K562 (cell line): Measurements from ENCODE around the gene MEF2C. TPM values are rescaled to one million over a fixed set of nuclear protein-coding genes. Genes with fewer than 3 reads are reported as not detected.

Experiments used
- ATAC-seq: fragments of 200-7000 bp; cut with Tn5 transposase; 3 replicates; pipeline ENCODE4 v1.9.1; 2020; ENCODE audit warnings: moderate library complexity
- BruUV-seq: library from RNA; stranded (reverse); fragments of 400-500 nt; replicated peaks from 2 replicates; lab custom pipeline; 2021; lab: Mats Ljungman, UMichigan
- CTCF ChIA-PET: fragments of 300-600 bp; formaldehyde crosslinking; extraction: SDS; loops from one replicate; lab custom pipeline; 2021; ENCODE audit warnings: low intra/inter-chr PET ratio; lab: Yijun Ruan, JAX
- POLR2A ChIA-PET: fragments of 300-600, 350-650 bp; sonication (Branson Sonifier 250); formaldehyde crosslinking; extraction: SDS; loops from one replicate; lab custom pipeline; 2021; ENCODE audit warnings: antibody characterized with exemption, inconsistent platforms; lab: Yijun Ruan, JAX
- DNase-seq, 4 experiments: peaks; one replicate each; pipeline versions ENCODE4 v3.0.0 to v3.0.0-alpha.2; 2011 to 2018; ENCODE audit warnings: low spot score in 3 of 4, mixed read lengths in 3 of 4; ENCODE audit errors: extremely low read depth in 1 of 4
- FAIRE-seq: peaks from 2 replicates; lab custom pipeline; 2011; peaks lifted over from hg19 to GRCh38; lab: Jason Lieb, UNC
- H2AFZ ChIP-seq: 2 replicates; pipeline ENCODE4 v1.6.0; 2011; ENCODE audit warnings: low read depth, low read length, control low read depth, inconsistent platforms
- H3K27ac ChIP-seq: fragments of 200-600 bp; 3 replicates; pipeline ENCODE4 v1.8.0; 2011; ENCODE audit warnings: low read depth, mild to moderate bottlenecking, control low read depth, inconsistent platforms, low read length, moderate library complexity, mixed read lengths; ENCODE audit errors: extremely low read depth
- H3K27me3 ChIP-seq, 2 experiments: fragments of 300-600 bp in 1 of 2; 2 replicates in 1 of 2; 3 replicates in 1 of 2; pipeline versions ENCODE4 v1.6.0 to v1.8.0; 2011; ENCODE audit warnings: inconsistent platforms in 2 of 2, low read length in 2 of 2, mild to moderate bottlenecking in 1 of 2, mixed read lengths in 1 of 2, moderate library complexity in 1 of 2; ENCODE audit not compliant: control insufficient read depth in 2 of 2, insufficient read depth in 2 of 2
- H3K36me3 ChIP-seq: fragments of 300-600 bp; 3 replicates; pipeline ENCODE4 v1.8.0; 2011; ENCODE audit warnings: mild to moderate bottlenecking, low read length, inconsistent platforms; ENCODE audit not compliant: control insufficient read depth, insufficient read depth
- H3K4me1 ChIP-seq, 2 experiments: fragments of 200-600 bp in 1 of 2; replicated peaks in 1 of 2; 2 replicates in 1 of 2; 3 replicates in 1 of 2; pipeline versions ENCODE4 v1.5.1 to v1.8.0; 2011; ENCODE audit warnings: inconsistent platforms in 2 of 2, low read length in 2 of 2, mild to moderate bottlenecking in 1 of 2, mixed read lengths in 1 of 2, moderate library complexity in 1 of 2; ENCODE audit not compliant: control insufficient read depth in 2 of 2, insufficient read depth in 2 of 2
- H3K4me2 ChIP-seq: 2 replicates; pipeline ENCODE4 v1.6.1; 2011; ENCODE audit warnings: low read length, control low read depth, inconsistent platforms, mixed read lengths; ENCODE audit not compliant: insufficient read depth
- H3K4me3 ChIP-seq: fragments of 200-600 bp; sonication (generic), shearing (Covaris generic); 2 replicates; pipeline ENCODE4 v1.5.1; 2016; ENCODE audit warnings: control low read depth, inconsistent platforms
- H3K79me2 ChIP-seq: fragments of 200-600 bp; 3 replicates; pipeline ENCODE4 v1.8.0; 2011; ENCODE audit warnings: low read length, inconsistent platforms; ENCODE audit not compliant: control insufficient read depth, insufficient read depth
- H3K9ac ChIP-seq, 2 experiments: 2 replicates each; pipeline versions ENCODE4 v1.6.0 to v1.6.1; 2011; ENCODE audit warnings: low read depth in 2 of 2, low read length in 2 of 2, control low read depth in 1 of 2, inconsistent platforms in 1 of 2, mild to moderate bottlenecking in 1 of 2, mixed read lengths in 1 of 2; ENCODE audit not compliant: insufficient read depth in 1 of 2
- H3K9me1 ChIP-seq: one replicate; pipeline ENCODE4 v1.6.0; 2011; ENCODE audit warnings: inconsistent platforms, mild to moderate bottlenecking, low read length, moderate library complexity; ENCODE audit not compliant: control insufficient read depth, insufficient read depth
- H3K9me3 ChIP-seq: replicated peaks from 2 replicates; pipeline ENCODE4 v1.5.1; 2011; ENCODE audit warnings: low read depth, low read length, inconsistent platforms; ENCODE audit not compliant: control insufficient read depth, insufficient read depth
- H4K20me1 ChIP-seq: replicated peaks from 2 replicates; pipeline ENCODE4 v1.6.1; 2011; ENCODE audit warnings: low read length, inconsistent platforms, mixed read lengths; ENCODE audit not compliant: control insufficient read depth, insufficient read depth
- CBFA2T2 ChIP-seq: fragments of 450-650 bp; conservative IDR thresholded peaks from 2 replicates; pipeline ENCODE4 v1.6.1; 2017; ENCODE audit warnings: mild to moderate bottlenecking
- EGR1 ChIP-seq: fragments of 450-650 bp; conservative IDR thresholded peaks from 2 replicates; pipeline ENCODE4 v1.6.1; 2017; ENCODE audit warnings: mild to moderate bottlenecking
- NFRKB ChIP-seq: fragments of 450-650 bp; IDR thresholded peaks from 2 replicates; pipeline ENCODE4 v1.6.1; 2016; ENCODE audit warnings: low read depth
- PRMT5 ChIP-seq: sonication (generic); formaldehyde crosslinking; IDR thresholded peaks from 2 replicates; pipeline ENCODE4 v1.5.0; 2020; ENCODE audit warnings: missing genetic modification reagents
- PYGO2 ChIP-seq: fragments of 450-650 bp; IDR thresholded peaks from 2 replicates; pipeline ENCODE4 v1.6.1; 2016; ENCODE audit warnings: mild to moderate bottlenecking, missing genetic modification characterization, moderate library complexity, missing compliant biosample characterization
- RBFOX2 ChIP-seq: fragments of 200-400 bp; formaldehyde crosslinking; IDR thresholded peaks from 2 replicates; pipeline ENCODE4 v1.6.1; 2017; ENCODE audit warnings: low read depth, mild to moderate bottlenecking, low read length, moderate library complexity
- SMARCC2 ChIP-seq: fragments of 450-650 bp; IDR thresholded peaks from 2 replicates; pipeline ENCODE4 v1.6.1; 2017; ENCODE audit warnings: antibody characterized with exemption, moderate library complexity, mild to moderate bottlenecking, low read depth
- SP1 ChIP-seq: sonication (generic); formaldehyde crosslinking; IDR thresholded peaks from 2 replicates; pipeline ENCODE4 v1.8.1; 2022; ENCODE audit warnings: mild to moderate bottlenecking, missing genetic modification reagents
- STAT5A ChIP-seq: IDR thresholded peaks from 2 replicates; pipeline ENCODE4 v1.6.1; 2012; ENCODE audit warnings: low read length, inconsistent platforms, borderline replicate concordance
- TARDBP ChIP-seq: fragments of 450-650 bp; IDR thresholded peaks from 2 replicates; pipeline ENCODE4 v1.6.1; 2016
- ZEB2 ChIP-seq: fragments of 450-650 bp; IDR thresholded peaks from 2 replicates; pipeline ENCODE4 v1.6.1; 2016
- ZNF444 ChIP-seq: fragments of 250-450 bp; sonication (Bioruptor Pico); IDR thresholded peaks from 2 replicates; pipeline ENCODE4 v1.4.0; 2020; ENCODE audit warnings: mild to moderate bottlenecking, moderate library complexity
- ZNF445 ChIP-seq: fragments of 250-450 bp; sonication (Bioruptor Pico); IDR thresholded peaks from 2 replicates; pipeline ENCODE4 v1.4.0; 2020; ENCODE audit warnings: low read depth, mild to moderate bottlenecking, moderate library complexity
- WGBS: fragments of 100-300 bp; shearing (Covaris generic); methylation state at CpG from one replicate; pipeline ENCODE4 v1.1.6; 2016; ENCODE audit warnings: low coverage, mixed read lengths; ENCODE audit not compliant: insufficient coverage; ENCODE audit errors: missing lambda C conversion rate; 5-methylcytosine and 5-hydroxymethylcytosine counted together
- in situ Hi-C: fragments of 300-500 bp; cut with MboI; formaldehyde crosslinking; loops from 4 replicates; pipeline ENCODE4 v1.15.0; 2018; ENCODE audit warnings: inconsistent platforms, mixed read lengths
- intact Hi-C: fragments of 100-400 bp; cut with micrococcal nuclease; formaldehyde crosslinking; loops from 2 replicates; pipeline ENCODE4 v1.14.2; 2022
- polyA plus RNA-seq, 8 experiments: library from polyadenylated mRNA; depleted of rRNA in 4 of 8; stranded (reverse) in 5 of 8; unstranded in 3 of 8; fragments of >200 nt; fragmentation: Nextera tagmentation in 2 of 8; fragmentation: Illumina TruSeq in 1 of 8; extraction: Ambion mirVana in 2 of 8; extraction: Trizol in 1 of 8; gene quantifications; 2 replicates each; pipeline versions ENCODE4 v1.2.1 to v1.2.3, GENCODE V29; 2011 to 2014; ENCODE audit warnings: inconsistent platforms in 1 of 8, missing spikeins in 1 of 8
- total RNA-seq, 7 experiments: library from RNA; depleted of rRNA in 6 of 7; stranded (reverse); fragments of >200 nt in 6 of 7; fragmentation: Illumina TruSeq in 2 of 7; extraction: Trizol in 2 of 7; gene quantifications; 2 replicates each; pipeline versions ENCODE4 v1.2.1 to v1.2.3, GENCODE V29; 2011 to 2021; ENCODE audit warnings: low replicate concordance in 1 of 7
- TF ChIP-seq, protein P1 (sequence below): sonication (generic); formaldehyde crosslinking; IDR thresholded peaks from 2 replicates; pipeline ENCODE4 v1.8.0; 2022; ENCODE audit warnings: mild to moderate bottlenecking, missing genetic modification reagents
- TF ChIP-seq, protein P2 (sequence below): fragments of 450-650 bp; IDR thresholded peaks from 2 replicates; pipeline ENCODE4 v1.6.1; 2014; ENCODE audit warnings: low read depth, mild to moderate bottlenecking, moderate library complexity, borderline replicate concordance
- TF ChIP-seq, protein P3 (sequence below): sonication (generic); formaldehyde crosslinking; IDR thresholded peaks from 2 replicates; pipeline ENCODE4 v1.8.0; 2022; ENCODE audit warnings: mild to moderate bottlenecking, missing genetic modification reagents
- TF ChIP-seq, protein P4 (sequence below): fragments of 450-650 bp; formaldehyde crosslinking; IDR thresholded peaks from 2 replicates; pipeline ENCODE4 v1.4.0; 2020; ENCODE audit warnings: mild to moderate bottlenecking, moderate library complexity

Gene MEF2C
- total and polyA plus RNA-seq, 9 of the 15 experiments (the other 6 are each of a cell fraction or from before 2014, with no cell fraction given), result 25.1 to 67.8 (median 58.3) TPM

DNA sequence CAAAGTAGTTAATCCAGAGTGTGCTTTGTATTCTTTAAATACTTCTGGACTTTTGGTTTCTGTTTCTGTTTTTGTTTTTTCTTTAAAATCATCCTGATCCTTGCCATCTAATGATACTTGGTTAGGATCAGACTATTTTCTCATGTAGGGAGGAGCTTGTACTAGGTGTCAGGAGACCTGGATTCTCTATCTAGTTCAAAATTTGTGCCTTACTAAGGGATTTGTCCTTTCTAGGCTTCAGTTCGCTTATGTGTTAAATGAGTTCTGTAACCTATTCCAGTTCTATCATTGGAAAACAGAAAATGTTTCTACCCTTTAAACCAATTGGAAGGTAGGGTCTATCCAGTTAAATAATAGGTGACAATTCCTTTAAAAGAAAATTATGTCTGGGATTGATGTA is 3.3 kb upstream of the MEF2C start:
- H3K9me1 ChIP-seq, result no peaks in the 10 kb centered on the region
- no peak overlapping the region for H3K4me3 ChIP-seq
- no peak for ATAC-seq
- H3K27ac ChIP-seq, result no peak overlapping the region
- H3K27me3 ChIP-seq, result no peaks in the 10 kb centered on the region
- BruUV-seq, result no TSS peak
- WGBS, result 36% methylated on average over 1 of the region's 1 CpG
- in situ Hi-C loops (no loop called here), intact Hi-C loops (loop anchor here (10.0 kb wide), 1 partner anchor 159 kb away; no protein-coding TSS in a partner anchor)
- no peak for FAIRE-seq
- no peak overlapping the region for H3K9ac ChIP-seq
- no peaks in the 10 kb centered on the region for H3K36me3 ChIP-seq
- peak overlapping the region; percentile 26; the same call in 1 of the 2 replicates for H2AFZ ChIP-seq
- H3K79me2 ChIP-seq, result peaks cover 37% of the 10 kb centered on the region
- H3K4me1 ChIP-seq, result peaks cover 3 to 8% of the 10 kb centered on the region in 2 experiments; a peak in 4 of 5 replicates
- ChIA-PET POLR2A (no interaction called here), CTCF (no interaction called here)
- H3K9me3 ChIP-seq, result no peaks in the 10 kb centered on the region
- H3K4me2 ChIP-seq, result no peak overlapping the region
- TF ChIP-seq ZNF444 (no peak), ZEB2 (no peak), SMARCC2 (no peak), EGR1 (no peak), TARDBP (no peak), PRMT5 (CRISPR knock-in tag) (no peak), SP1 (CRISPR knock-in tag) (no peak), ZNF445 (CRISPR knock-in tag) (no peak), STAT5A (no peak), PYGO2 (tag) (no peak), NFRKB (no peak), CBFA2T2 (no peak), RBFOX2 (no peak)
- TF ChIP-seq, protein P1, sequence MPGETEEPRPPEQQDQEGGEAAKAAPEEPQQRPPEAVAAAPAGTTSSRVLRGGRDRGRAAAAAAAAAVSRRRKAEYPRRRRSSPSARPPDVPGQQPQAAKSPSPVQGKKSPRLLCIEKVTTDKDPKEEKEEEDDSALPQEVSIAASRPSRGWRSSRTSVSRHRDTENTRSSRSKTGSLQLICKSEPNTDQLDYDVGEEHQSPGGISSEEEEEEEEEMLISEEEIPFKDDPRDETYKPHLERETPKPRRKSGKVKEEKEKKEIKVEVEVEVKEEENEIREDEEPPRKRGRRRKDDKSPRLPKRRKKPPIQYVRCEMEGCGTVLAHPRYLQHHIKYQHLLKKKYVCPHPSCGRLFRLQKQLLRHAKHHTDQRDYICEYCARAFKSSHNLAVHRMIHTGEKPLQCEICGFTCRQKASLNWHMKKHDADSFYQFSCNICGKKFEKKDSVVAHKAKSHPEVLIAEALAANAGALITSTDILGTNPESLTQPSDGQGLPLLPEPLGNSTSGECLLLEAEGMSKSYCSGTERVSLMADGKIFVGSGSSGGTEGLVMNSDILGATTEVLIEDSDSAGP (CRISPR knock-in tag), result no peak
- TF ChIP-seq, protein P2, sequence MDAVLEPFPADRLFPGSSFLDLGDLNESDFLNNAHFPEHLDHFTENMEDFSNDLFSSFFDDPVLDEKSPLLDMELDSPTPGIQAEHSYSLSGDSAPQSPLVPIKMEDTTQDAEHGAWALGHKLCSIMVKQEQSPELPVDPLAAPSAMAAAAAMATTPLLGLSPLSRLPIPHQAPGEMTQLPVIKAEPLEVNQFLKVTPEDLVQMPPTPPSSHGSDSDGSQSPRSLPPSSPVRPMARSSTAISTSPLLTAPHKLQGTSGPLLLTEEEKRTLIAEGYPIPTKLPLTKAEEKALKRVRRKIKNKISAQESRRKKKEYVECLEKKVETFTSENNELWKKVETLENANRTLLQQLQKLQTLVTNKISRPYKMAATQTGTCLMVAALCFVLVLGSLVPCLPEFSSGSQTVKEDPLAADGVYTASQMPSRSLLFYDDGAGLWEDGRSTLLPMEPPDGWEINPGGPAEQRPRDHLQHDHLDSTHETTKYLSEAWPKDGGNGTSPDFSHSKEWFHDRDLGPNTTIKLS, result no peak
- TF ChIP-seq, protein P3, sequence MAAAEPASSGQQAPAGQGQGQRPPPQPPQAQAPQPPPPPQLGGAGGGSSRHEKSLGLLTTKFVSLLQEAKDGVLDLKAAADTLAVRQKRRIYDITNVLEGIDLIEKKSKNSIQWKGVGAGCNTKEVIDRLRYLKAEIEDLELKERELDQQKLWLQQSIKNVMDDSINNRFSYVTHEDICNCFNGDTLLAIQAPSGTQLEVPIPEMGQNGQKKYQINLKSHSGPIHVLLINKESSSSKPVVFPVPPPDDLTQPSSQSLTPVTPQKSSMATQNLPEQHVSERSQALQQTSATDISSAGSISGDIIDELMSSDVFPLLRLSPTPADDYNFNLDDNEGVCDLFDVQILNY, result no peak
- TF ChIP-seq, protein P4, sequence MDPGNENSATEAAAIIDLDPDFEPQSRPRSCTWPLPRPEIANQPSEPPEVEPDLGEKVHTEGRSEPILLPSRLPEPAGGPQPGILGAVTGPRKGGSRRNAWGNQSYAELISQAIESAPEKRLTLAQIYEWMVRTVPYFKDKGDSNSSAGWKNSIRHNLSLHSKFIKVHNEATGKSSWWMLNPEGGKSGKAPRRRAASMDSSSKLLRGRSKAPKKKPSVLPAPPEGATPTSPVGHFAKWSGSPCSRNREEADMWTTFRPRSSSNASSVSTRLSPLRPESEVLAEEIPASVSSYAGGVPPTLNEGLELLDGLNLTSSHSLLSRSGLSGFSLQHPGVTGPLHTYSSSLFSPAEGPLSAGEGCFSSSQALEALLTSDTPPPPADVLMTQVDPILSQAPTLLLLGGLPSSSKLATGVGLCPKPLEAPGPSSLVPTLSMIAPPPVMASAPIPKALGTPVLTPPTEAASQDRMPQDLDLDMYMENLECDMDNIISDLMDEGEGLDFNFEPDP, result no peak
- DNase-seq, result no peak
- no peaks in the 10 kb centered on the region for H4K20me1 ChIP-seq
